ENCODE measurements around the gene RDX. TPM values are rescaled to one million over a fixed set of nuclear protein-coding genes. Genes with fewer than 3 reads are reported as not detected.

RDX gene
- total RNA-seq, 1 experiment from 2014 or later = 250 TPM

GRCh38 chr11:110152199-110152598 lies 144.2 kb downstream of the RDX start:
- no peak overlapping the region for H3K4me3 ChIP-seq (ENCODE audit: low read depth, low read length)
- ChIA-PET POLR2A (no interaction called here), CTCF (no interaction called here)
- Mint-ChIP-seq H3K4me3 (ENCODE audit: unreplicated experiment) (no peak overlapping the region), H3K27me3 (ENCODE audit: insufficient read depth, unreplicated experiment) (no peaks in the 10 kb centered on the region), H3K9me3 (ENCODE audit: unreplicated experiment) (no peaks in the 10 kb centered on the region), H3K27ac (ENCODE audit: unreplicated experiment) (no peak overlapping the region), H3K4me1 (ENCODE audit: low read depth, unreplicated experiment) (no peaks in the 10 kb centered on the region), H3K36me3 (ENCODE audit: insufficient read depth, unreplicated experiment) (peaks cover 26% of the 10 kb centered on the region)
- H3K36me3 ChIP-seq (ENCODE audit: control insufficient read depth, insufficient read depth, low read length) = no peaks in the 10 kb centered on the region
- DNase-seq = no peak
- no peaks in the 10 kb centered on the region for H3K9me3 ChIP-seq
- intact Hi-C loops (cut with micrococcal nuclease; ENCODE audit: unreplicated experiment) = loop anchor here (5.0 kb wide), 1 partner anchor 370 kb away; no protein-coding TSS in a partner anchor
- no peaks in the 10 kb centered on the region for H3K27me3 ChIP-seq (replicated peaks; ENCODE audit: control insufficient read depth, insufficient read depth, low read length)
- H3K4me1 ChIP-seq = no peaks in the 10 kb centered on the region
- BruUV-seq (replicated peaks) = no TSS peak
- TF ChIP-seq CTCF (IDR thresholded peaks at IDR 0.05; ENCODE audit: insufficient read depth in 1 of 2, low read depth in 1 of 2, low read length in 1 of 2, severe bottlenecking in 1 of 2, unreplicated experiment in 1 of 2) = no peak

- no peak for TF ChIP-seq CTCF (IDR thresholded peaks at IDR 0.05; ENCODE audit: insufficient read depth in 1 of 2, low read depth in 1 of 2, low read length in 1 of 2, severe bottlenecking in 1 of 2, unreplicated experiment in 1 of 2)
- H3K27me3 Mint-ChIP-seq (ENCODE audit: insufficient read depth, unreplicated experiment) = no peaks in the 10 kb centered on the region
- intact Hi-C loops (cut with micrococcal nuclease; ENCODE audit: unreplicated experiment) = no loop called here
- no peak overlapping the region for H3K27ac Mint-ChIP-seq (ENCODE audit: unreplicated experiment)
- no TSS peak for BruUV-seq (replicated peaks)
- CTCF ChIA-PET = no interaction called here
- no peaks in the 10 kb centered on the region for H3K9me3 Mint-ChIP-seq (ENCODE audit: unreplicated experiment)
- Histone ChIP-seq H3K36me3 (ENCODE audit: control insufficient read depth, insufficient read depth, low read length) (no peaks in the 10 kb centered on the region), H3K4me1 (no peaks in the 10 kb centered on the region), H3K27me3 (replicated peaks; ENCODE audit: control insufficient read depth, insufficient read depth, low read length) (no peaks in the 10 kb centered on the region), H3K9me3 (no peaks in the 10 kb centered on the region), H3K4me3 (ENCODE audit: low read depth, low read length) (no peak overlapping the region)
- H3K4me1 Mint-ChIP-seq (ENCODE audit: low read depth, unreplicated experiment) = no peaks in the 10 kb centered on the region
- H3K4me3 Mint-ChIP-seq (ENCODE audit: unreplicated experiment) = no peak overlapping the region
- POLR2A ChIA-PET = no interaction called here
- H3K36me3 Mint-ChIP-seq (ENCODE audit: insufficient read depth, unreplicated experiment) = peaks cover 4% of the 10 kb centered on the region
- DNase-seq = no peak
These were observed 147.4 kb downstream of the RDX start for GRCh38 chr11:110148775-110149744.

GRCh38 chr11:110147962-110148709 lies 148.3 kb downstream of the RDX start:
- no peaks in the 10 kb centered on the region for H3K9me3 ChIP-seq
- no peaks in the 10 kb centered on the region for H3K4me1 Mint-ChIP-seq (ENCODE audit: low read depth, unreplicated experiment)
- H3K4me1 ChIP-seq = no peaks in the 10 kb centered on the region
- no peak for TF ChIP-seq CTCF (IDR thresholded peaks at IDR 0.05; ENCODE audit: insufficient read depth in 1 of 2, low read depth in 1 of 2, low read length in 1 of 2, severe bottlenecking in 1 of 2, unreplicated experiment in 1 of 2)
- no peaks in the 10 kb centered on the region for H3K27me3 Mint-ChIP-seq (ENCODE audit: insufficient read depth, unreplicated experiment)
- no peak overlapping the region for H3K4me3 ChIP-seq (ENCODE audit: low read depth, low read length)
- H3K36me3 ChIP-seq (ENCODE audit: control insufficient read depth, insufficient read depth, low read length) = no peaks in the 10 kb centered on the region
- intact Hi-C loops (cut with micrococcal nuclease; ENCODE audit: unreplicated experiment) = no loop called here
- no peak overlapping the region for H3K4me3 Mint-ChIP-seq (ENCODE audit: unreplicated experiment)
- H3K9me3 Mint-ChIP-seq (ENCODE audit: unreplicated experiment) = no peaks in the 10 kb centered on the region
- POLR2A ChIA-PET = no interaction called here
- H3K27me3 ChIP-seq (replicated peaks; ENCODE audit: control insufficient read depth, insufficient read depth, low read length) = no peaks in the 10 kb centered on the region
- no peak for DNase-seq
- CTCF ChIA-PET = no interaction called here
- BruUV-seq (replicated peaks) = no TSS peak
- no peaks in the 10 kb centered on the region for H3K36me3 Mint-ChIP-seq (ENCODE audit: insufficient read depth, unreplicated experiment)
- no peak overlapping the region for H3K27ac Mint-ChIP-seq (ENCODE audit: unreplicated experiment)
